ENCODE data around the gene ZMYM1. TPM values are rescaled to one million over a fixed set of nuclear protein-coding genes. Genes with fewer than 3 reads are reported as not detected.
"Not testable (repeated sequence)": the region's sequence is repeated elsewhere in the genome, so short reads cannot be mapped to it uniquely, and the experiment has no call there.

The ZMYM1 gene
- total RNA-seq, 1 experiment from 2014 or later: 25.3 TPM

DNA sequence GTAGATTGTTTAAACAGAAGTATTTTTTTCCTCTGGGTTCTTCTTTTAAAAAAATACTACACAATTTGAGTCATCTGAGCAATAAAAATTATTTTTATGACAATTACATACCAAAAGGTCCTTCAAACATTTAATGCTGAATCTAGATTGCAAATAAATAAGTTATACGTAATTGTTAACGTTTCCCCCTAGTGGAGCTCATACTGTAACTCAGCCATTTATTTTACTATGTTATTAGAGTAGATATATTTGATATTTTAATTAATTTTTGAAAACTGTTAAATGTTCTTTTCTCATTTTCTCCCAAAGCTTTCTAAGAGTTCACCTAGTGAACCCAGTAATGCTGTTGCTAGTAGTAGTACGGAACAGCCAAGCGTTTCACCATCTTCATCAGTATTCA is 33.5 kb downstream of the ZMYM1 start:
- Histone ChIP-seq H3K9me3 (replicated peaks) (no peaks in the 10 kb centered on the region), H3K36me3 (peaks cover 33% of the 10 kb centered on the region), H3K27me3 (replicated peaks) (no peaks in the 10 kb centered on the region), H3K27ac (no peak overlapping the region), H3K4me3 (no peak overlapping the region), H3K4me1 (replicated peaks) (peaks cover 10% of the 10 kb centered on the region; the same call in 1 of the 2 replicates)
- DNase-seq (ENCODE audit: low read depth in 1 of 2, low spot score in 2 of 2): no peak

- H3K9me3 ChIP-seq (replicated peaks): no peaks in the 10 kb centered on the region
- no peak overlapping the region for H3K4me3 ChIP-seq
- H3K36me3 ChIP-seq: peaks cover 19% of the 10 kb centered on the region
- H3K4me1 ChIP-seq (replicated peaks): peaks cover 10% of the 10 kb centered on the region; the same call in 1 of the 2 replicates
- no peak for DNase-seq (ENCODE audit: low read depth in 1 of 2, low spot score in 2 of 2)
- H3K27me3 ChIP-seq (replicated peaks): no peaks in the 10 kb centered on the region
- H3K27ac ChIP-seq: no peak overlapping the region
Measured at GRCh38 chr1:35115459-35116383, 36.5 kb downstream of the ZMYM1 start.

- no peak for DNase-seq (ENCODE audit: low read depth in 1 of 2, low spot score in 2 of 2)
Measured at GRCh38 chr1:35120458-35121133, 41.4 kb downstream of the ZMYM1 start.

DNA sequence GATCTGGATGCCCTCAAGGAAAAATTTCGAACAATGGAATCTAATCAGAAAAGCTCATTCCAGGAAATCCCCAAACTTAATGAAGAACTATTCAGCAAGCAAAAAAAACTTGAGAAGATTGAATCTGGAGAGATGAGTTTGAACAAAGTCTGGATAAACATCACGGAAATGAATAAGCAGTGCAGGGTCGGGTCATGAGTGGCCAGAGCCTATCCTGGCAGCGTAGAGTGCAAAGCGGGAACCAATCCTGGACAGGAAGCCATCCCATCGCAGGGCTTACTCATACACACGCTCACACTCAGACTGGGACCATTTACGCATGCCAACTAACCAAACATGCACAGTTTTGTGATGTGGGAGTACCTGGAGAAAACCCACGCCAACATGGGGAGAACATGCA is 43.1 kb downstream of the ZMYM1 start:
- Histone ChIP-seq H3K4me3 (no peak overlapping the region), H3K9me3 (replicated peaks) (peaks cover 6% of the 10 kb centered on the region; the same call in 1 of the 2 replicates), H3K27me3 (replicated peaks) (no peaks in the 10 kb centered on the region), H3K4me1 (replicated peaks) (no peaks in the 10 kb centered on the region), H3K36me3 (no peaks in the 10 kb centered on the region), H3K27ac (no peak overlapping the region)
- DNase-seq (ENCODE audit: low read depth in 1 of 2, low spot score in 2 of 2): no peak

More at GRCh38 chr1:35120458-35121133, 41.4 kb downstream of the ZMYM1 start:
- Histone ChIP-seq H3K9me3 (replicated peaks) (no peaks in the 10 kb centered on the region), H3K4me3 (peak overlapping the region; percentile 16), H3K27ac (no peak overlapping the region), H3K27me3 (replicated peaks) (no peaks in the 10 kb centered on the region), H3K4me1 (replicated peaks) (no peaks in the 10 kb centered on the region), H3K36me3 (no peaks in the 10 kb centered on the region; the same call in 1 of the 2 replicates)

DNA sequence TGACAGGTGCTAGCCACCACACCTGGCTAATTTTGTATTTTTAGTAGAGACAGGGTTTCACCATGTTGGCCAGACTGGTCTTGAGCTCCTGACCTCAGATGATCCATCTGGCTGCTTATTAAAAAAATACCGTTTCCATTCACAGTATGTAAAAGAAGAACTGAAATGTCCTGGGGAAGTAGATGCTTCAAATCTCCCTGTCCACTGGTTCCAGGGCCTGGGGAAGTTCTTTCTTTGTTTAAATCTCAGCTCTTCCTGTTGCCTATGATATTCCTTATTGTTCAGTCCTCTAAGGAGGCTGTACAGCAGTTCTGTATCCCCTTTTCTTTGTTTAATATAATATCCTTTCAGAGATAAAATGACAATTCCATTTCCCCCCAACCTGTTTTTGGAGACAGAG is 47.4 kb downstream of the ZMYM1 start:
- Histone ChIP-seq H3K4me1 (replicated peaks) (no peaks in the 10 kb centered on the region), H3K9me3 (replicated peaks) (peaks cover 6% of the 10 kb centered on the region; the same call in 1 of the 2 replicates)

DNA sequence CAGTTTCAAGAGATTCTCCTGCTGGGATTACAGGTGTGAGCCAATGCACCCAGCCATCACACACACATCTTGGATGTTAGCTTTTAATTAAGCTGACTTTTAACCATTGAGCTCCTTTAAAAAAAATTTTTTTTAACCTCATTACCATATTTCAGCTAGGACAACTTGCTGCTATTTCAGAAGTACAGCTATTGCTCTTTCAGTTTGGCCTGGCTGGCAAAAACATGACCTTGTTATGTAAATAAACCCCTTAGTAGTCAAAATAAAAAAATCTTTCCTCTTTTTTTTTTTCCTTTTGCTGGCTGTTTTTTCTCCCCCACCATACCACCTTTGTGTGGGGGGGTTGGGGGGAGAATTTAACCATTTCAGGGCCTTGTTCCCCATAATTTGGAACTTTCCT is 49.9 kb downstream of the ZMYM1 start:
- Histone ChIP-seq H3K36me3 (no peaks in the 10 kb centered on the region), H3K27me3 (replicated peaks) (no peaks in the 10 kb centered on the region), H3K9me3 (replicated peaks) (peaks cover 6% of the 10 kb centered on the region; the same call in 1 of the 2 replicates), H3K27ac (no peak overlapping the region), H3K4me1 (replicated peaks) (no peaks in the 10 kb centered on the region), H3K4me3 (no peak overlapping the region)
- no peak for DNase-seq (ENCODE audit: low read depth in 1 of 2, low spot score in 2 of 2)

More for the DNA sequence above, 47.4 kb downstream of the ZMYM1 start:
- Histone ChIP-seq H3K27me3 (replicated peaks) (no peaks in the 10 kb centered on the region), H3K36me3 (no peaks in the 10 kb centered on the region), H3K27ac (no peak overlapping the region), H3K4me3 (no peak overlapping the region)
- DNase-seq (ENCODE audit: low read depth in 1 of 2, low spot score in 2 of 2): no peak

DNA sequence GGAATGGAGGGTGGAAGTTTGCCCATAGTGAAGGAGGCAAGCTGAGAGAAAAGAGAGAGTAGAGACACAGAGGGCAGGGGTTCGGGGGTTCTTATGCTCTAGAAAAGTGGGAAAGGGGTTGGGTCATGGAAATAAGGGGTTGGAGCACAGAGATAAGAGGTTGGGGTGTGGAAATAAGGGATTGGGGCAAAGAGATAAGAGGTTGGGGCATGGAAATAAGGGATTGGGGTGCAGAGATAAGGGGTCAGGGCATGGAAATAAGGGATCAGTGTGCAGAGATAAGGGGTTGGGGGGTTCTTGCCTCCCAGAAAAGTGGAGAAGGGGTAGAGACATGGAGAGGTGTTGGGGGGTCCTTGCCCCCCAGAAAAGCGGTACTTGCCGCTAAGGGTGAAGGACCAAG is 57.6 kb downstream of the ZMYM1 start:
- Histone ChIP-seq H3K27me3 (replicated peaks) (peaks cover 3% of the 10 kb centered on the region; the same call in 1 of the 2 replicates), H3K9me3 (replicated peaks) (no peaks in the 10 kb centered on the region), H3K27ac (no peak overlapping the region), H3K4me3 (no peak overlapping the region), H3K36me3 (no peaks in the 10 kb centered on the region), H3K4me1 (replicated peaks) (no peaks in the 10 kb centered on the region)
- DNase-seq (ENCODE audit: low read depth in 1 of 2, low spot score in 2 of 2): no peak

DNA sequence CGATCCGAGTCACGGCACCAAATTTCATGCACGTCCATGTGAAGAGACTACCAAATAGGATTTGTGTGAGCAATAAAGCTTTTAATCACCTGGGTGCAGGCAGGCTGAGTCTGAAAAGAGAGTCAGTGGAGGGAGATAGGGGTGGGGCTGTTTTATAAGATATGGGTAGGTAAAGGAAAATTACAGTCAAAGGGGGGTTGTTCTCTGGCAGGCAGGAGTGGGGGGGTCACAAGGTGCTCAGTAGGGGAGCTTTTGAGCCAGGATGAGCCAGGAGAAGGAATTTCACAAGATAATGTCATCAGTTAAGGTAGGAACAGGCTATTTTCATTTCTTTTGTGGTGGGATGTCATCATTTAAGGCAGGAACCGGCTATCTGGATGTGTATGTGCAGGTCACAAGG is 58.4 kb downstream of the ZMYM1 start:
- not testable (repeated sequence) for H3K27ac ChIP-seq; H3K36me3 ChIP-seq; H3K4me1 ChIP-seq (replicated peaks); H3K9me3 ChIP-seq (replicated peaks); H3K27me3 ChIP-seq (replicated peaks); H3K4me3 ChIP-seq; DNase-seq (ENCODE audit: low read depth in 1 of 2, low spot score in 2 of 2)

- H3K36me3 ChIP-seq; H3K4me3 ChIP-seq; DNase-seq (ENCODE audit: low read depth in 1 of 2, low spot score in 2 of 2); H3K9me3 ChIP-seq (replicated peaks); H3K4me1 ChIP-seq (replicated peaks); H3K27ac ChIP-seq; H3K27me3 ChIP-seq (replicated peaks): not testable (repeated sequence)
Measured at GRCh38 chr1:35142294-35142693, 63.1 kb downstream of the ZMYM1 start.

DNA sequence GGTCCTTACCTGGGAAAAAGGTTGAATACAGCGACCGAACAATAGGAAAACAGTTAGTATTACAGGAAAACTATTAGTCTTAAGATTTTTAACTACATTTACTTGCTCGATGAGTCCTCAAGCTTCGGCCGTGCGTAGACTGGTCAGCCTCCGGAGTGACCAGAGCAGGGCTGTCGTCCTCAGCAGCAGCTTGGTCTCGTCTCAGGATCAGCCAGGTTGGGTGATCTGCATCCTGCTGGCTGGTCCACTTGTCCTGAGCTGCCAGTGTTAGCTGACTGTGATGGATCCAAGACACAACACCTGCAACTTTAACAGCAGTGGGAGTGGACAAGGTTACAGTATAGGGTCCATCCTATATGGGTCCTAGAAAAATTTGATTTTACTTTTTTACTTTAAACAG is 63.5 kb downstream of the ZMYM1 start:
- H3K27me3 ChIP-seq (replicated peaks); H3K27ac ChIP-seq; H3K4me1 ChIP-seq (replicated peaks); H3K4me3 ChIP-seq; H3K36me3 ChIP-seq; DNase-seq (ENCODE audit: low read depth in 1 of 2, low spot score in 2 of 2); H3K9me3 ChIP-seq (replicated peaks): not testable (repeated sequence)

DNA sequence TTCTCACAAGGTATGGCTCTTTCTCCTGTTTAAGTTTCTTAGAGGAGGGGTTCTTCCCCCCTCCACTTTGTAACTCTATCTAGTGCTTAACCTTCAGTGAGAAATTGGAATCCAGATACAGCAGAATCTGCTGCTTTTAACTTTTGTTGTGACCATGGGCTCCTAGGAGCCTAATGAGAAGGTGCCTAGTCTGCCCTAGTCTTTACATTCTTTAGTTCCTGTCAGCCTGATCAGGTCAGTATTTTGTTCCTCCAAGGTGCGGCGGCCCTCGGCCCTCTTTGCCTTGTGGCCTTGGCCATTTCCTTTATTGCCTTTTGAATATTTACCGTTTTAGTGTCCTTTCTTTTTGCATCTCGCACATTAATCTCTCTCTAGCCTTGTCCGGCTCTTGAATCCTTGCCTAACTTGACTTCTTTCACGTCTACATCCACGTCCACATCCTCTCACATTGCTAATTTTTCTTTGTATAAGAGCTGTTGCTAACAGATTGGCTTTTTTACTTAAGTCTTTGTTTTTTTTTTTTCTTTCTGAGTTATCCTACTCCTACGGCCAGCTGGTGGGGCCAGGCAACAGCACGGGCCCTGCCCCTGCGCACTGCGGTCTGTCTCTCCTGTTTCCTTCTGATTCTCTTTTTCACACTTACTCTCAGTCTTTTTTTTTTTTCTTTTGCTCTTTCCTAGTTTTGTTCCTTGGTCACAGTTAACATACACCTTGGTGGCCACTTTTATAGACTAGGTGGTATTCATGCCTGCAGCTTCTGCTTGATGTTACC is 64.7 kb downstream of the ZMYM1 start:
- H3K27me3 ChIP-seq (replicated peaks): peaks cover 3% of the 10 kb centered on the region; the same call in 1 of the 2 replicates
- H3K36me3 ChIP-seq: no peaks in the 10 kb centered on the region
- no peak for DNase-seq (ENCODE audit: low read depth in 1 of 2, low spot score in 2 of 2)
- no peak overlapping the region for H3K4me3 ChIP-seq
- H3K9me3 ChIP-seq (replicated peaks): no peaks in the 10 kb centered on the region
- H3K4me1 ChIP-seq (replicated peaks): no peaks in the 10 kb centered on the region
- no peak overlapping the region for H3K27ac ChIP-seq

- not testable (repeated sequence) for H3K4me1 ChIP-seq (replicated peaks); H3K27ac ChIP-seq; H3K9me3 ChIP-seq (replicated peaks); H3K36me3 ChIP-seq; H3K27me3 ChIP-seq (replicated peaks); H3K4me3 ChIP-seq; DNase-seq (ENCODE audit: low read depth in 1 of 2, low spot score in 2 of 2)
Measured at GRCh38 chr1:35145892-35146549, 66.8 kb downstream of the ZMYM1 start.

DNA sequence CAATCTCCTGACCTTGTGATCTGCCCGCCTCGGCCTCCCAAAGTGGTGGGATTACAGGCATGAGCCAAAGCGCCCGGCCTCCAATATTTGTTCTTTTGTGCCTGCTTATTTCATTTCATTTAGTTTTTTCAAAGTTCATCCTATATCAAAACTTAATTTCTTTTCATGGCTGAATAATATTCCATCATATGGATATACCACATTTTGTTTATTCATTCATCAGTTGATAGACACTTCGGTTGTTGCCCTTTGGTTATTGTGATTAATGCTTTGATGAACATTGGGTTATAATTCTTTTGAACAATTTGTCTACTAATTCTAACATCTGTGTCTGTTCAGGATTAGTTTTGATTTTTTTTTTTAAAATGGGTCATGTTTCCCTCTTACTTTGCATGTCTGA is 72.0 kb downstream of the ZMYM1 start:
- no peaks in the 10 kb centered on the region for H3K9me3 ChIP-seq (replicated peaks)
- DNase-seq (ENCODE audit: low read depth in 1 of 2, low spot score in 2 of 2): no peak
- H3K27me3 ChIP-seq (replicated peaks): no peaks in the 10 kb centered on the region
- no peaks in the 10 kb centered on the region for H3K36me3 ChIP-seq
- H3K4me1 ChIP-seq (replicated peaks): no peaks in the 10 kb centered on the region
- H3K27ac ChIP-seq: no peak overlapping the region
- H3K4me3 ChIP-seq: no peak overlapping the region

Data from SJSA1 (cell line).